Progenitor cell of endocrine pancreas (in vitro differentiated cells): ENCODE measurements around the gene ZNF354B. TPM values are rescaled to one million over a fixed set of nuclear protein-coding genes. Genes with fewer than 3 reads are reported as not detected.
"Not testable (repeated sequence)": the region's sequence is repeated elsewhere in the genome, so short reads cannot be mapped to it uniquely, and the experiment has no call there.

ENCODE experiments used
- DNase-seq: peaks from one replicate; pipeline ENCODE4 v3.0.0; 2021; ENCODE audit warnings: low spot score; ENCODE audit not compliant: unreplicated experiment
- H3K27ac Mint-ChIP-seq: 2 replicates; pipeline ENCODE4 v1.8.0; 2021; ENCODE audit warnings: mild to moderate bottlenecking, moderate library complexity, mixed read lengths
- H3K27me3 Mint-ChIP-seq: 2 replicates; pipeline ENCODE4 v1.8.0; 2021; ENCODE audit warnings: mixed read lengths
- H3K36me3 Mint-ChIP-seq: 2 replicates; pipeline ENCODE4 v1.8.0; 2022; ENCODE audit warnings: mixed read lengths; ENCODE audit not compliant: insufficient read depth
- H3K4me1 Mint-ChIP-seq: 2 replicates; pipeline ENCODE4 v1.8.0; 2021; ENCODE audit warnings: low read depth, mixed read lengths
- H3K4me3 Mint-ChIP-seq: 2 replicates; pipeline ENCODE4 v1.8.0; 2021; ENCODE audit warnings: low read depth, mild to moderate bottlenecking, moderate library complexity, mixed read lengths
- H3K9me3 Mint-ChIP-seq: 2 replicates; pipeline ENCODE4 v1.8.0; 2021; ENCODE audit warnings: low read depth, mixed read lengths
- total RNA-seq: library from RNA; stranded (reverse); gene quantifications from 2 replicates; pipeline ENCODE4 v1.2.1, GENCODE V29; 2021
- TF ChIP-seq, protein P1 (sequence below): fragments of 200-600 bp; sonication (generic); IDR thresholded peaks from one replicate; pipeline ENCODE4 v1.5.0; 2021; ENCODE audit warnings: antibody characterized with exemption, mild to moderate bottlenecking; ENCODE audit not compliant: unreplicated experiment

Gene ZNF354B
- total RNA-seq, 1 donor from 2014 or later: 27.2 TPM

DNA sequence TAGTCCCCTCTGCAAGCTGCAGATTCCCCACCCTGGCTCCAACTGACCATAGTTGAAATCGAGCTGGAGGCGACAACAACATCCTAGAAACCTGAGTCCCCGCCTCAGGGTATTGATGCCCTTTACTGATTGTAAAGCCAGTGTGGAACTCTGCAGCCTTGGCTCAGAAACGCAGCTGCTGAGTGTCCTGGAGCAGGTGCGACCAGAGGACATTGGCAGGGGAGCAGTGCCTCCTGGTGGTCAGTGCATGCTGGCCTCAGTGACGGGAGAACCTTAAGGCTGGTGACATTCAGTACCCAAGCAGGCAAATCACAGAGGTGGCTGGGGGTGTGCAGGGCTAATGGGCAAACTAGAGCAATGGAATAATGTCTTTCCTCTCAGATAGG, 20.4 kb upstream of the ZNF354B start:
- TF ChIP-seq, protein P1, sequence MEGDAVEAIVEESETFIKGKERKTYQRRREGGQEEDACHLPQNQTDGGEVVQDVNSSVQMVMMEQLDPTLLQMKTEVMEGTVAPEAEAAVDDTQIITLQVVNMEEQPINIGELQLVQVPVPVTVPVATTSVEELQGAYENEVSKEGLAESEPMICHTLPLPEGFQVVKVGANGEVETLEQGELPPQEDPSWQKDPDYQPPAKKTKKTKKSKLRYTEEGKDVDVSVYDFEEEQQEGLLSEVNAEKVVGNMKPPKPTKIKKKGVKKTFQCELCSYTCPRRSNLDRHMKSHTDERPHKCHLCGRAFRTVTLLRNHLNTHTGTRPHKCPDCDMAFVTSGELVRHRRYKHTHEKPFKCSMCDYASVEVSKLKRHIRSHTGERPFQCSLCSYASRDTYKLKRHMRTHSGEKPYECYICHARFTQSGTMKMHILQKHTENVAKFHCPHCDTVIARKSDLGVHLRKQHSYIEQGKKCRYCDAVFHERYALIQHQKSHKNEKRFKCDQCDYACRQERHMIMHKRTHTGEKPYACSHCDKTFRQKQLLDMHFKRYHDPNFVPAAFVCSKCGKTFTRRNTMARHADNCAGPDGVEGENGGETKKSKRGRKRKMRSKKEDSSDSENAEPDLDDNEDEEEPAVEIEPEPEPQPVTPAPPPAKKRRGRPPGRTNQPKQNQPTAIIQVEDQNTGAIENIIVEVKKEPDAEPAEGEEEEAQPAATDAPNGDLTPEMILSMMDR: peak; percentile 79
- Mint-ChIP-seq H3K4me3 (no peak overlapping the region), H3K4me1 (no peaks in the 10 kb centered on the region), H3K27ac (no peak overlapping the region), H3K27me3 (peaks cover 11% of the 10 kb centered on the region), H3K9me3 (peaks cover 6% of the 10 kb centered on the region), H3K36me3 (no peaks in the 10 kb centered on the region)
- peak; percentile 68 for DNase-seq

DNA sequence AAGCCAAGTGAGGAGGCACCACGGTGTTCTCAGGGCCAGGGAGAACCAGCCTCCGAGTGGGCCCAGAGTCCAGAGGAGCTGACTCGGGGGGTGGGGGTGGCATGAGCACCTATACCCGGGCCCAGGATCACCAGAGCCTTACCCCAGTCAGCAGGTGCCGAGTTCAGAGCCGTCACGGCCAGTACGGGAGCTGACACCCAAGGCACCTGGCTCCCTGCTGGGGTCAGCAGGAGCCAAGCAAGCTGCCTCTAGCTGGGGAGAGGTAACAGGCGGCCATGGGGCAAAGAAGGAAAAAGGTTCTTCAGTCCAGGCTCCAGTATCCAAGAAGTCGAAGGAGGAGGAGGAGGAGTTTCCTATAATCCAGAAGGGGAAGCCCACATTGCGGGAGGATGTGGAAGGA, 19.4 kb upstream of the ZNF354B start:
- H3K4me1 Mint-ChIP-seq, H3K36me3 Mint-ChIP-seq, H3K27ac Mint-ChIP-seq, H3K9me3 Mint-ChIP-seq, DNase-seq, H3K4me3 Mint-ChIP-seq: not testable (repeated sequence)
- H3K27me3 Mint-ChIP-seq: peaks cover 12% of the 10 kb centered on the region

DNA sequence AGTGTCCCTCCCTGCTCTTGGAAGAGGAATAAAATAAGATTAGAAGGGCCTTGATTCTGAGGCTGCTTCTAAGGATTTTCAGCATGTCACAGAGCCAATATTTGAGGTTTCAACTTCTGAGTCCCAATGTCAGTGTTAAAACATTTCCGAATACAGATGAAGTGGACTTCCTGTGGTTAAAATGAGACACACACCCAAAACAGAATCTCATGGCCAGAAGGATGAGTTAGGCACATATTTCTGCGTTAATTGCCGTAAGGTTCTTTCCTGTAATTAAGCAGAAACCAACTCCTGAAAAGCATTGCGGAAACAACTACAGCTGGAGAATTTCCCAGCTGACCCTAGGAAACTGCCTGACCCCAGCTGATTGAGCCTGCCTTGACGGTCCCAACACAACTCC, 10.4 kb upstream of the ZNF354B start:
- Mint-ChIP-seq H3K9me3 (no peaks in the 10 kb centered on the region), H3K27me3 (peaks cover under 1% of the 10 kb centered on the region), H3K27ac (no peak overlapping the region), H3K36me3 (no peaks in the 10 kb centered on the region), H3K4me3 (no peak overlapping the region), H3K4me1 (peaks cover 2% of the 10 kb centered on the region)
- TF ChIP-seq, protein P1: no peak
- DNase-seq: no peak

DNA sequence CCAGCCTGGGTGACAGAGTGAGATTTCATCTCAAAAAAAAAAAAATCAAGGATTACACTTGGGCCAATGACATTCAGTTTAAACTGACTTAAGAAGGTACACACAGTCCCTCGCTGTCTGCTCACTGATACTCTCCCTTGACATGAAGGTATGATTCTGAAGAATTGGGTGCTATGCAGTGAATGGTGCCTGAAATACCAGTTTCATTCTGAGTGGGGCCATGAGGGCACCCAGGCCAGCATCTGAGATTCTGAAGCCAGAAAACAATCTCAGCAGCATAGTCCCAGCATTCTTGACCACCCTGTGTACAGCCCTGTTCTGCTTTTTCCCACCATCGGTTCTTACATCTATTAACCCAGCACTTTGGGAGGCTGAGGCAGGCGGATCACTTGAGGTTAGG, 7.8 kb upstream of the ZNF354B start:
- Mint-ChIP-seq H3K4me1 (peaks cover 2% of the 10 kb centered on the region), H3K4me3 (no peak overlapping the region), H3K9me3 (no peaks in the 10 kb centered on the region), H3K36me3 (no peaks in the 10 kb centered on the region), H3K27ac (peak overlapping the region; percentile 64), H3K27me3 (no peaks in the 10 kb centered on the region)
- TF ChIP-seq, protein P1: no peak
- DNase-seq: no peak

DNA sequence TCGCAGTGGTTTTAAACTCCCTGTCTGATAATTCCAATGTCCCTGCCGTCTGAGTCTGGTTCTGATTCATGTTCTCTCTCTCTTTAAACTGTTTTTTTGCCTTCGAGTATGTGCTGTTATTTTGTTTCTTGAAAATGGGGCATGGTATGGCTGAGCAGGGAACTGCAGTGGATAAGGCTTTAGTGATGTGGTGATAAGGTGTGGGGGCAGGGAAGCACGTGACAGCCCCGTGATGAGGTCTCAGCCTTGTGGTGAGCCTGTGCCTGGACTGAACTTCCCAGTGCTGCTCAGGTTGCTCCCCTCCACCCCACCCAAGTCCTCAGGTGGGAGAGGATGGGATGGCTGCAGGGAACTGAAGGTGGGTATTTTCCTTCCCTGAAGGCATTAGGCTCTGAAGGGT, 5.5 kb upstream of the ZNF354B start:
- no peaks in the 10 kb centered on the region for H3K9me3 Mint-ChIP-seq
- H3K4me1 Mint-ChIP-seq: peaks cover 2% of the 10 kb centered on the region
- DNase-seq: no peak
- H3K36me3 Mint-ChIP-seq: no peaks in the 10 kb centered on the region
- no peak overlapping the region for H3K27ac Mint-ChIP-seq
- TF ChIP-seq, protein P1: no peak
- H3K27me3 Mint-ChIP-seq: no peaks in the 10 kb centered on the region
- H3K4me3 Mint-ChIP-seq: no peak overlapping the region

DNA sequence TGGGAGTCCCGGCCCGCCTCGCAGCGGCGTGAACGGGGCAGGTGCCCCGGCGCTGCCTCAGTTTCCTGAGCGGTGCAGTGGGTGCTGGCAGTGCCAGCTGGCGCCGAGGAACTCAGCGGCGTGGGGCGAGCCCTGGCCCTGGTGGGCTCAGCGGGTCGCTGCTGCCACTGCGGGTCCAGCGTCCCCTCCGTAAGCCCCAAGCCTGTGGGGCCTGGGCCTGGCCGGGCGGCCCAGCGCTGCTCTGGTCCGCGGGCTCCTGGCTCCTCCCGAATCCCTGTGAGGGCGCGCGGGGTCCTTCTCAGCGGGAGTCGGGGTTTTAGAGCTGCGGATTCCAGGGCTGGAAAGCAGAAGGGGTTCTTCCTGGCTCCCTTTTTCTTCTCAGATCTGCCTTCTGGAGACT, 862 bp downstream of the ZNF354B start:
- H3K4me3 Mint-ChIP-seq: peak overlapping the region; percentile 74
- DNase-seq, H3K9me3 Mint-ChIP-seq, H3K27ac Mint-ChIP-seq, H3K4me1 Mint-ChIP-seq, H3K27me3 Mint-ChIP-seq: not testable (repeated sequence)
- peaks cover 11% of the 10 kb centered on the region for H3K36me3 Mint-ChIP-seq
